Right lung (tissue), 5 donors: Measurements from ENCODE around the gene HARS1. TPM values are rescaled to one million over a fixed set of nuclear protein-coding genes. Genes with fewer than 3 reads are reported as not detected.
"Not testable (repeated sequence)": the region's sequence is repeated elsewhere in the genome, so short reads cannot be mapped to it uniquely, and the experiment has no call there.

Experiments
- DNase-seq, 2 donors: peaks; one replicate each; pipeline ENCODE4 v3.0.0-alpha.2; 2013
- polyA plus RNA-seq, 5 donors: library from polyadenylated mRNA; unstranded; fragments of 120-200 nt; gene quantifications; one replicate each; pipeline versions ENCODE4 v1.2.1 to v1.2.3, GENCODE V29; 2013; ENCODE audit warnings: inconsistent platforms in 1 of 5, low replicate concordance in 1 of 5; ENCODE audit not compliant: insufficient read length in 5 of 5, insufficient read depth in 1 of 5

HARS1 gene
- polyA plus RNA-seq, 5 donors, result 71.4 to 77.3 (median 73.1) TPM

DNA sequence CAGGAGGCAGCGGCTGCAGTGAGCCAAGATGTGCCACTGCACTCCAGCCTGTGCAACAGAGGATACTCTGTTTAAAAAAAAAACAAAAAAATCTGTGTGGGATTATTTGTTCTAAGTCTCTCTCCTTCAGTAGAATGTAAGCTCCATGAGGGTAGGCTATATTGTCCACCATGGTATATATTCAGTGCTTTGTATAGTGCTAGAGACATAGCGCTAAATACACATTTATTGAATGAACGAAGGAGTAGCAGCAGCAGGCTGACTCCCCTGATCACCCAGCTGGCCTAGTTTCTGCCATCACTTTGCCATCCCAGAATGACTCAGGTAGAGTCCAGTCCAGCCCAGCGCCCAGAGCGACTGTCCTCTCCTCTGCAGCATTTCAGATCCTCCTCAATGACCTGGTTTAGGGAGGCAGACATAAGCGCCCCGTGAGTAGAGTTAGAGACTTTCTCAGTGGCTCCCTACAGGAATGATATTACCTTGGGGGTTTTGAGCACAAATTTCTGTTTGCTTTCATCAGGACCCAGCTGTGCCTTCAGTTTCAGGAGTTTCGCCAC lies 716 bp downstream of the HARS1 start:
- DNase-seq, result no peak

DNA sequence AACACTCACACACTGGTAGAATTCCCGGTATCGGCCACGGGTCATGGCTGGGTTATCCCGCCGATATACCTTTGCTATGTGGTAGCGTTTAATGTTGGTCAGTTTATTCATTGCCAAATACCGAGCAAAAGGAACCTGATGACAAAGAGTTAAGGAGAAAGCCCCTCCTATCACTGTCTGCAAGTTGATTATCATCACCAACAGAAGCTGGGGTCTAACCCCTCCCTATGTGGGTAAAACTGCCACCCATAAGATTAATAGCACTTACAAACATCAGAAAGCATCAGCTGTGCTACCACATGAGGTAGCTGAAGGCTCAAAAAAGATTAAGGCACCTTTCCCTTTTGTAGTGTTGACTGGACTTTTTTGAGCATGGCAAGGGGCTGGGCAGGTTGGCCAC lies 12.2 kb downstream of the HARS1 start:
- DNase-seq, result no peak

DNA sequence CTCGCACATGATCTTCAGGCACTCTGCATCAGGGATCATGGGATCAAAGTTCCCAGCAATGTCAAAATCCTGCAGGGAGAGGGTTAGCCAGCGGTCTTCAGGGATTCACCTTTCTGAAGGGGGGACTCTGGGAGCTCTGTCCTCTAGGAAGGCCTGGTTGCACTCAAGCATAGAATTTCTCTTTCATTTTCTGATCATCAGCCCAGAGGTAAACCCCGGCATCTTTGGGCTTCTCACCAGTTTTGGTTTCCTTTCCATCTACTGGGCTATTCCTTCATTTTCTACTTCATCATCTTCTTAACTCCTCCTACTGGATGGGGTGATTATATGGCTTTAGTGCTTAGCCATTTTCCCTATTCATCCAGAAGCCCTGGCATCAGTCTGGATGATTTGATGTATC lies 13.2 kb downstream of the HARS1 start:
- no peak for DNase-seq

DNA sequence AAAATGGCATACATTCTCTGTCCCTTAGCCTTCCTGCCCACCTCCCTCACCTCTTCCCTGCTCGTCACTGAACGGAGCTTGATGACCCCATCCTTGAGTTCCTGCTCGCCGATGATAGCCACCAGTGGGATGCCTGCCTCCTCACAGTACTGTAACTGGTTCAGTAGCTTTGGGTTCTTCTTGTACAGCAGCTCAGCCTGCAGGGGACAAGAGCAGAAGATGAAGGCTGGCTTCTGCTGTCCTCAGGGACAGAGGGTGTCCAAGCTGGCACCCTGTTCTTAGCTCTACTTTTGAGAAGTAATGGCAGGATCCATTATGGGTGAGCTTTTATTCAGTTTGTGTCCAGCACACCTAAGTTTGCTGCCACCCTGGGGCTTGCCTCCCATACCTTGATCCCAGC lies 16.5 kb downstream of the HARS1 start:
- no peak for DNase-seq

DNA sequence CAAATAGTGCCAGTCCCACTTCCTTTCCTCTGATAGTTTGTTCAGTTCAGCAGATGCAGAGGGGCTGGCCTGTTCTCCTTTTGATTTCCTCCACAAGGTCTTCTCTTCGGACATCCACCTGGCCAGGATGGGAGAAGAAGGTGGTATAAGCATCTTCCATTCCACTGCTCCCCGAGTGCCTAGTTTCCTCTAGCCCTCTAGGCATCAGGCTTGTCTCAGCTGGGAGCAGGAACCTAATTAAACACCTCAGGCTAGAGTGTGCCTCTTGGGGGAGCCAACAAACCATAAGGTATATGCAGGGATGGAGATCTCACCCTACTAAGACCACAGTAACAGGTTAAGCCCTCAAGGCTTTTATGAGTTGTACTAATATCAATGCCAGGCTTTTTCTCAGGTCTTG lies 17.0 kb downstream of the HARS1 start:
- no peak for DNase-seq

DNA sequence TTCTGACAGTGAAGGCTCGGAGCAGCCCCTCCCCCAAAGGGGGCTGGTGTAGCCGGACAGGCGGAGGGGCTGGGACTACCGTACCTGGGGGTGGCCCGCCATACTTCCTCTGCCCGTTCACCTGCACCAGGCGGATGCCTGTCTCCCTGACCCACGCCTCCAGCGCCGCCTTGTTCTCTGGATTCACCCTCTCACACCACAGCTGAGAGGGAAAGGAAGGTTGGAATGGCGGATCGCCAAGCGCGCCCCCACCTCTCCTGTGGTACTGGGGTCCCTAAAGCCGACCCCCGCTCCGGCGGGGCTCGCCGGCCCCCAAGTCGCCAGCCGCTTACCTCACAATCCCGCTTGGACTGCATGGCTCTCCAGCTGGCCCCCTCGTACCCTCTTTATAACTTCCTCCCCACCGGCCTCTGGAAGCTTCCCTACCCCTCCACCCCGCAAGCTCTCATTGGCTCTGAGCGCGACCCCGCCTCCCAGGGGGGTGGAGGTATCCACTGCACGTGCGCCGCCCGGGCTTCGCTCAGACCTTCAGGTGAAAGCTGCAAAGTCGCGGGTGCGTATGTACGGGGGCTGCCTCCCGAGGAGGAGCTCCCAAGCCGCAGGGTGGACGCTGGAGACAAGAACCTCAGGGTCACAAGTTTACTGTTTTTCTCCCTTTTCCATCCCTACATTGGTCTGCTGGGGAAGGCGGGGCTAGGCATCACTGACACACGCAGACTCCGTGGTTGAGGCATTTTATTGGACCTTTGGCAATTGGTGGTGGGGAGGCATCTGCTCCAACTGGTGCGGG lies 17.8 kb downstream of the HARS1 start, which contains the start of gene DND1:
TSS of gene DND1 (minus strand) at position 390 of the 790 bp plus-strand sequence. CDS start at position 356, 34 bp downstream.
- DNase-seq, result no peak

DNA sequence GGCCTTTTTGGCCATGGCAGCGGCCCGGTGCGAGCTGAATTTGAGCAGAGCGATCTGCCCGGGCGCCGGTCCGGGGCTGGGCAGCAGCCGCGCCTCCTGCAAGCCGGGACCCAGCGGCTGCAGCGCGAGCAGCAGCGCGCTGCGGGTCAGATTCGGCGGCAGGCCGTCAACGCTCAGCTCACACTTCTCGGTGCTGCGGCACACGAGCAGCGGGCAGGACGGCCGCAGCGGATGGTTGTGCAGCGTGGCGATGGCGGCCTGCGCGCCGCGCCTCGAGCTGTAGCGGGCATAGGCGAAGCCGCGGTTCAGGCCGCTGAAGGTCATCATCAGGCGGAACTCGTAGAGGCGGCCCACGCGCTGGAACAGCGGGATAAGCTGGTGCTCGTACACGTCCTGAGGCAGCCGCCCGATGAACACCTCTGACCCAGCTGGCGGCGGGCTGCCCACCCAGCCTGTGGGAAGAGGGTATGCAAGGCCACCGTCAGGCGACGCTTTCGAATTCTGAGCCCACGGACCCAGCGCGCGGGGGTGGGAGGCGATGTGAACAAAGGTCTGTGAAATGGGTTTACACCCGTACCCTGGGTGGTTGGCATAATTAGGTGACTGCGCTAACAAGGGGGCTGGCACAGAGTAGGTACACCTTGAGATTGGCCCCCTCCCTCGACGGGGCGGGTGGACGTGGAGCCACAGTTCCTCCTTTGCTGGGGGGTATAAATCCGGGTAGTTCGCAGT lies 18.5 kb downstream of the HARS1 start:
- no peak for DNase-seq

DNA sequence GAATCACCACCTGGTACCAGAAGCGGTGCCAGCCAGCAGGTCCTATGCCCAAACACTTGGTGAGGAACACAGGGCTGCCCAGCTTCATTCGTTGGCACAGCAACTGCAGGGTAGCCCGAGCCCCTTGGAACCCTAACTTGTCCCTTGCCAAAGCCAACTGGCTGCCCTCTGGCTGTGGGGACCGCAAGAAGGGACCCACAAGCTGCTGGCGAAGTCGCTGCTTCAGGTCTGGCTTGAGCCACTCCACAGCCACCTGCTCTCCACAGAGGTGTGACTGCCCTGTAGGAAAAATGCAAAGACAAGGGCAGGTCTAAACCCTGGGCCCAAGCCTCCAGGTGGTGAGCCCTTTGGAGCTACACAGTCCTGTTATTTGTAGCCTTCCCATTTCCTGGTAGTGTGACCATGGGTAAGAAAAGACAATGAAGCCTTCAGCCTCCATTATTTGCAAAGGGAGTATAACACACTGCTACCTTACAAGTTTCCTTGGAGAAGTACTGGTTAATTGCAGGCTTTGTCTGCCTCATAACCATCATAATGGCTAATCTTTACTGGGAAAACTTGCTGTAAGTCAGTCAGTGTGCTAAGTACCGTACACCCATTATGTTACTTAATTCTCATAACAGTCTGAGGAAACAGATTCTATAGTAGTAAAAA lies 19.6 kb downstream of the HARS1 start:
- DNase-seq, result no peak

DNA sequence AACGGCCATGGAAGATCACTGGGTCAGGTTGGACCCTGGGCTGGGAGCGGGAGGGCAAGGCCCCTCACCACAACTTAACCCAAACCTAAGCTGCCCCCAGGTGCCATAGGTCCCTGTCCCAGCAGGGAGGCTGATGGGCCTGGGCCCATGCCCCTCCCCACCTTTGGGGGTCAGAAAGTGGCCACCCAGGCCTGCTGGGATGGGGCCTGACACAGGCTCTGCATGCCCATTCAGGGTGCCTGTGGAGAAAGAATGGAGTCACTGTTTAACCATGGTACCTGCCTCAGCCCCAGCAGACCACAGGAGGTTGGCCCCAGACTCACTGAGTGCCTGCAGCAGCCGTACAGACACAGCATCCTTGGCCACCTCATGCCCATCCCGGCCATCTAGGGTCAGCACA lies 20.1 kb downstream of the HARS1 start:
- DNase-seq, result not testable (repeated sequence)

DNA sequence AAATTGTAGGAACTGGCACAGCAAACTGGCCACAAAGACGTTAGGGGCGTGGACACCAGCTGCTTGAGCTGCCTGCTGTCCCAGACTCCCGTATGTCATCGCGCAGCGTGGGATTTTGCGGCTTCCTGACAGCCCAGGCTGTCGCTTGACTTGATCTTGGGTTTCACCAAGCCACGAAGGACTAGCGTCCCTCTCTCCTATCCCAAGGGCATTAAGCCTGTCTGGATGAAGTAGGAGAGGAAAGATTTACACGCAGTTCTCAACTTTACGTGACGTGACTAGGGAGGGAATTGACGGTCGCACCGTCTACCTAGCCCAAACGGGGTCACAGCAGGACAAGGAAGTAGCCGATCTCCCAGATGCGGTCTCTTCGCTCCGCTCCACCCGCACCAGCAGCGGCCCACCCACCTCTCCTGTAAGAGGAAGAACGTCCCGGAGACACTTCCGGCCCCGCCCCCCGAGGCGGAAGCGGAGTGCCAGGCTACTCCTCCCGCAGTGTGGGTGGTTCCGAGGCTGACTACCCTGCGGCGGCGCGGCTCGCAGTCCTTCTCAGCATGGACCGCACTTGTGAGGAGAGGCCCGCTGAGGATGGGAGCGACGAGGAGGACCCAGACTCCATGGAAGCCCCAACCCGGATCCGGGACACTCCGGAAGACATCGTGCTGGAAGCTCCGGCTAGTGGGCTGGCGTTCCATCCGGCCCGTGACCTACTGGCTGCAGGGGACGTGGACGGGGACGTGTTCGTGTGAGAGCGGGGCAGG lies 26.6 kb downstream of the HARS1 start, which contains the start of gene WDR55:
TSS of gene WDR55 (plus strand) at position 546 of the 761 bp plus-strand sequence. CDS start at position 555, 9 bp downstream.
- DNase-seq, result peak; percentile 90

DNA sequence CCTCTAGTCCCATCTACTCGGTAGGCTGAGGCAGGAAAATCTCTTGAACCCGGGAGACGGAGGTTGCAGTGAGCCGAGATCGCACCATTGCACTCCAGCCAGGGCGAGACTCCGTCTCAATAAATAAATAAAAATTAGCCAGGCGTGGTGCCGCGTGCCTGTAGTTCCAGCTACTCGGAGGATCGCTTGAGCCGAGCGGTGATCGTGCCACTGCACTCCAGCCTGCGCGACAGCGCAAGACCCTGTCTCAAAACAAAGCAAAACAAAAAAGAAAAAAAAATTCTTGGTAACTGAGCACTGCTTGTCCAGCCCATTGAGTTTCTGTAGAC lies 27.2 kb downstream of the HARS1 start:
- no peak for DNase-seq

DNA sequence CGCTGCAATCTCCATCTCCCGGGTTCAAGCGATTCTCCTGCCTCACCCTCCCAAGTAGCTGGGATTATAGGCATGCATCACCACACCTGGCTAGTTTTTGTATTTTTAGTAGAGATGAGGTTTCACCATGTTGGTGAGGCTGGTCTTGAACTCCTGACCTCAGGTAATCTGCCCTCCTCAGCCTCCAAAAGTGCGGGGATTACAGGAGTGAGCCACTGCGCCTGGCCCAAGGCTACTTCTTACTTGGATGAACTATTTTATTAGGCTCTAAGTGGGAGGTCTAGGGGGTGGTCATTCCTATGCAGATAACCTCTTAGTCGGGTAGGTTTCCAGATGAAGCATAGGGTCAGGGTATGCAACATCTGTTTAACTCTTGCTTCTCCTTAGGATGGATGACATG lies 30.8 kb downstream of the HARS1 start:
- not testable (repeated sequence) for DNase-seq

DNA sequence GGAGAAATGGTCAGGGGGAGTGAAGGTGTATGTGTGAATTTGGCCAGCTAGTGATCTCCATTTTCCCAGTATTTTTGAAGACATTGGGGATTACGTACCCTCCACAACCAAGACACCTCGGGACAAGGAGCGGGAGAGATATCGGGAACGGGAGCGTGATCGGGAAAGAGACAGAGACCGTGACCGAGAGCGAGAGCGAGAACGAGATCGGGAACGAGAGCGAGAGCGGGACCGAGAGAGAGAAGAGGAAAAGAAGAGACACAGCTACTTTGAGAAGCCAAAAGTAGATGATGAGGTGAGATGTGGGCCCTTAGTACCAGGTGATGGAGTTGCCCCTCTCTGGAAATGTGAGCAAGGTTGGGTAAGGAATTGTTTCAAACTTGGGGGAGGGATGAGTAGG lies 32.3 kb downstream of the HARS1 start:
- DNase-seq, result no peak

DNA sequence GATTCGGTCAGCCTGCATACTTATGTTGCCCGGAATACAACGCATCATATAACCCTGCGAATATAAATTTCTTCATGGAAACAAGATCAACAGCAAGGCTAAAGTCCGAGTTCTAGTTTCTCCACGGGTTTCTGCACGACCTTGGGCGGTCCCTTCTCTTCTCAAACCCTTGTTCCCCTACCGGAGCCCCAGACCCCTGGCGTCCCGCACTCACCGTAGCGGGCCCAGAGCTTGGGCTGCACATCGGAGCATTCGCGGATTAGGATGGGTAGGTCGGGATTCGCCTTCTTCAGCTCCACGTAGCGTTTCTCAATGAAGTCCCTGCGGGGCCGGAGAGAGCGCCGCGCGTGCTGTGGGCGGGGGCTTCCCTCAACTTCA lies 44.1 kb downstream of the HARS1 start:
- DNase-seq, result no peak

DNA sequence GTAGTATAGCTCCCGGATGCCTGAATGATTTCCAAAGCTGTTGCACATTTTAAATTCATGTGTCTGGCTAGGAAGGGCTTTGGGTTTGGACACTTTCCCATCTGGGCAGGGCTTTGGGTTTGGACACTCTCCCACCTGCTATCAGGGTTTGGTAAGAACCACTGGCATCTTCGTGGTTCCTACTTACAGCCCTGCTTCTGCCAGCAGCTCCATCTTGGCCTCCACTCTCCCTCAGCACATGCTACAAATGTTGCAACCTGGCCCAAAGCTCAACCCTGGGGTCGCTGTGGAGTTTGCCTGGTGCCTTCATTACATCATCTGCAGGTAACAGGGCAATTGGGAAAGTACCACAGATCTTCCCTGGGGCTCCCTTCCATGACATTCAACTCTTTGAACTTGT lies 48.5 kb downstream of the HARS1 start:
- DNase-seq, result no peak

DNA sequence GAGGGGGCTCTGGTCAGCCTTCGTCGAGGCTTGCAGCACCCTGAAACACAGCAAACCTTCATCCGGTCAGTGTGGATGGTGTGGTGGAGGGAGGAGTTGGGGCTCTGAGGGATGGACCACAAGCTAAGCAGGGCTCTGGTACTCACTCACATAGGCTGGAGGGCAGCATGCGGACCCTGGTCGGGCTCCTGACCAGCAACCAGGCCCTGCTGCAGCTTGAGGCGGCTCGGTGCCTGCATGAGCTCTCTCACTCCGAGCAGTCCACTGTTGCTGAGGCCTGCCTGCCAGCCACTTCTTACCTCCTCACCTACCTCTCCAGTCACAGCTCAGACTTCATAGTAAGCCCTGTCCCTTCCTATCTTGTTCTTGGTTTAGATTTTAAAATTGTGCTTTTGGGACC lies 49.5 kb downstream of the HARS1 start:
- DNase-seq, result no peak

DNA sequence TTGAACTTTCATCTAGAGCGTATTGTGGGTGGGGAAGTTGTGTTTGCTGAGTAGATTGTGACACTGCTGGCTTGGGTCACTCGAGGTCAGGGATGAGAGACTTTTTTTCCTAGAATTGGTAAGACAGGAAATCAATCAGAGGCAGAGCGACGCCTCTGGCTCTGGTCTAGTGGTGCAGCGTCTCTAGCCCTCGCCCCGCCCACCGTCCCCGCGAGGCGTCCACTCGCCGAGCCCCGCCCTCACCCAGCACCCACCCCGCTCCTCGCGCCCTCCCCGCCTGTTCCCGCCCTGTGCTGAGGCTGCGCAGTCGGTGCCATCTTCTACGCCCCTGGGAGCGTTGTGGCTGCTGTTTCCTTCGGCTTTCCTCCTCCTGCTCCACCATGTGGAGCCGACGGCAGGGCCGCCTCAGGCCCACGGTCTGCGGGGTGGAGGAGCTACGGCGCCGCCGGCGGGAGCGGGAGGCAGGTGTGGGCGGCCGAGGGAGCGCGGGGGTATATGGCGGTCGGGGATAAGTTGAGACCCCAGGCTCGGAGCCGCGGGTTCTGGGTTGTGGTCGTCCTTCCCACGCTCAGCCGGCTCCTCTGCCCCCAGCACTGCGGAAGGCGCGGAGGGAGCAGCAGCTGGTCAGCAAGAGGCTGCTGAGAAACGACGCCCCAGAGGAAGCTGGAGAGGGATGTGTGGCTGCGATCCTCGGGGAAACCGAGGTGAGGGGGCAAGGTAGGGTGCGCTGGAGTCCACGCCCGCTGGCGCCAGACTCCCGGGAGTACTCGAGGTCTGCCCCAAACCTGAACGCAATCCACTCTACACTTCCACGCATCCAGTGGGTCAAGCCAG lies 51.8 kb downstream of the HARS1 start, which contains the start of gene TMCO6:
TSS of gene TMCO6 (plus strand) at position 304 of the 834 bp plus-strand sequence. CDS start at position 381, 77 bp downstream.
- DNase-seq, result peak; percentile 93 to 94

DNA sequence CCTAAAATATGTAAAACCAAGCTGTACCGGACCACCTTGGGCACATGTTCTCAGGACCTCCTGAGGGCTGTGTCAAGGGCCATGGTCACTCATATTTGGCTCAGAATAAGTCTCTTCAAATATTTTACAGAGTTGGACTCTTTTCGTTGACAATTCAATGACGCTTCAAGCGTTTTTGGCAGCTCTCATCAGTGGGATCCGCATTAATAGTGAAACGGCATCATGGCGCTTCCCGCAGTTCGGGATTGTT lies 52.3 kb downstream of the HARS1 start:
- not testable (repeated sequence) for DNase-seq

DNA sequence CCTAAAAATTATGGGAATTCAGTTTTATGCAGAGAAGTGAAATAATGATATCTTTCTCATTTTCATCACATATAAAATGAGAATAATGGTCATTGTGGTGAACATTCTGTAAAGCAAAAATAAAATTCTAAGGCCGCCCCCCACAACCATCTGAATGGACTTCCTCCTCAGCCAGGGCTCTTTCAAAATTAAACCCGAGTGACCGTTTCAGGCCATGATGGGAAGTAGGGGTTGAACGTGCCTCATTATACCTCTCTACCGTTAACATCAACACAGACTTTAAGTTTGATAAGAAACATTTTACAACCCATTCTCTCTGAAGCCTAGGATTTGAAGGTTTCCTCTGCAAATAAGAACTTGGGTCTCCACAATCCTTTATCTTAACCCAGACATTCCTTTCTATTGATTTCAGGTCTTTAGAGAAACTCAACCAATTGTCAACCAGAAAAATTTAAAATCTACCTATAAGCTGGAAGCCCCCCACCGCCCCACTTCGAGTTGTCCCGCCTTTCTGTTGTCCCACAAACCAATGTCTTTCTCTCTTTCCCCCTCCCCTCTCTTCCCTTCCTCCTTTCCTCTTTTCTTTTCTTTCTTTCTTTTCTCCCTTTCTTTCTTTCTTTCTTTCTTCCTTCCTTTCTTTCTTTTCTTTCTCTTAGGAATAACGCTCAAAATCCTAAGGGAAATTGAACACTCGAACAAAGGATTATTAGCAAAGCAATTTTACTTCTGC lies 53.6 kb downstream of the HARS1 start:
- DNase-seq, result no peak
